Sigmoid colon (tissue), 3 donors: ENCODE data around the gene HMGN1.

Experiments used
- POLR2A ChIP-seq, 2 donors: fragments of 450-650 bp; IDR thresholded peaks; one replicate each; pipeline ENCODE4 v1.6.1; 2016; ENCODE audit warnings: antibody characterized with exemption in 2 of 2, mild to moderate bottlenecking in 2 of 2, moderate library complexity in 2 of 2
- TF ChIP-seq, protein P1 (sequence below), 4 experiments: fragments of 450-650 bp in 3 of 4; fragments of 200-600 bp in 1 of 4; IDR thresholded peaks; one replicate each; pipeline ENCODE4 v1.5.1; 2016 to 2019; ENCODE audit warnings: antibody characterized with exemption in 4 of 4, mild to moderate bottlenecking in 3 of 4, moderate library complexity in 2 of 4

DNA sequence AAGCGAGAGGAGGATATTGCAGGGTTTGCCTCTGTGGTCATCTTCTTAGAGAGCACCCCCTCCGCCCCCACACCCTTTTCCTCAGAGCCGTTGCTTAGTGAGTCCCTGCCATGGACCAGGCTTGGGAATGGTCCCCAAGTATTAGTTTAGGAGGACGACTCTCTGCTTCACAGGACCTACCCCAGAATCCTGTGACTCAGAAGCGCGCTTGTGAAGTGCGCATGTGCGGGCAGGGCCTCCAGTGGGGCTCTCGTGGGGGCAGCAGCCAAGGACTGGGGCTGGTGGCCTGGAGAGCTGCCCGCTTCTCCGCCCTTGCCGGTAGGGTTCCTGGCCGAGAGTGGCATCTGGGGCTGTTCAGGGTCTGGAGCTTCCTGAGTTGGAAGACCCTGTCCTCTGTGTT, 37.3 kb upstream of the HMGN1 start:
- TF ChIP-seq POLR2A (IDR thresholded peaks at IDR 0.05) = no peak
- TF ChIP-seq, protein P1, sequence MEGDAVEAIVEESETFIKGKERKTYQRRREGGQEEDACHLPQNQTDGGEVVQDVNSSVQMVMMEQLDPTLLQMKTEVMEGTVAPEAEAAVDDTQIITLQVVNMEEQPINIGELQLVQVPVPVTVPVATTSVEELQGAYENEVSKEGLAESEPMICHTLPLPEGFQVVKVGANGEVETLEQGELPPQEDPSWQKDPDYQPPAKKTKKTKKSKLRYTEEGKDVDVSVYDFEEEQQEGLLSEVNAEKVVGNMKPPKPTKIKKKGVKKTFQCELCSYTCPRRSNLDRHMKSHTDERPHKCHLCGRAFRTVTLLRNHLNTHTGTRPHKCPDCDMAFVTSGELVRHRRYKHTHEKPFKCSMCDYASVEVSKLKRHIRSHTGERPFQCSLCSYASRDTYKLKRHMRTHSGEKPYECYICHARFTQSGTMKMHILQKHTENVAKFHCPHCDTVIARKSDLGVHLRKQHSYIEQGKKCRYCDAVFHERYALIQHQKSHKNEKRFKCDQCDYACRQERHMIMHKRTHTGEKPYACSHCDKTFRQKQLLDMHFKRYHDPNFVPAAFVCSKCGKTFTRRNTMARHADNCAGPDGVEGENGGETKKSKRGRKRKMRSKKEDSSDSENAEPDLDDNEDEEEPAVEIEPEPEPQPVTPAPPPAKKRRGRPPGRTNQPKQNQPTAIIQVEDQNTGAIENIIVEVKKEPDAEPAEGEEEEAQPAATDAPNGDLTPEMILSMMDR (IDR thresholded peaks at IDR 0.05) = no peak
